SU-DHL-6 (cell line): Measurements from ENCODE around the gene SCT.

Experiments
- CTCF ChIP-seq: fragments of 200-600 bp; sonication (generic); IDR thresholded peaks from one replicate; pipeline ENCODE4 v1.5.1; 2017; ENCODE audit warnings: antibody characterized with exemption, mild to moderate bottlenecking, low read length, moderate library complexity; ENCODE audit not compliant: insufficient read depth, poor library complexity, severe bottlenecking
- EZH2phosphoT487 ChIP-seq: fragments of 200-600 bp; sonication (generic), shearing (Covaris generic); conservative IDR thresholded peaks from 2 replicates; pipeline ENCODE4 v1.6.1; 2018; ENCODE audit warnings: mild to moderate bottlenecking, antibody characterized with exemption, low read length, moderate library complexity, mixed read lengths

- no peak for TF ChIP-seq CTCF
- TF ChIP-seq EZH2phosphoT487 = no peak
Observed at GRCh38 chr11:607971-608659, 18.9 kb downstream of the SCT start.
